GM12878 (cell line): ENCODE data around the gene FYB1. TPM values are rescaled to one million over a fixed set of nuclear protein-coding genes. Genes with fewer than 3 reads are reported as not detected.

Source experiments
- ATAC-seq: fragments of 200-7000 bp; cut with Tn5 transposase; 3 replicates; pipeline ENCODE4 v1.9.1; 2020; ENCODE audit warnings: mild to moderate bottlenecking, moderate library complexity
- BruUV-seq: library from RNA; stranded (reverse); fragments of 400-500 nt; replicated peaks from 2 replicates; lab custom pipeline; 2021; lab: Mats Ljungman, UMichigan
- CTCF ChIA-PET: fragments of 300-600 bp; sonication (Branson Sonifier 250); formaldehyde crosslinking; extraction: SDS; loops from one replicate; lab custom pipeline; 2021; ENCODE audit warnings: inconsistent platforms; lab: Yijun Ruan, JAX
- POLR2A ChIA-PET: fragments of 350-600 bp; formaldehyde crosslinking; extraction: SDS; loops from one replicate; lab custom pipeline; 2021; ENCODE audit warnings: inconsistent platforms; lab: Charles Lee
- RAD21 ChIA-PET: fragments of 300-600 bp; sonication (Branson Sonifier 250); formaldehyde crosslinking; loops from one replicate; lab custom pipeline; 2023; ENCODE audit warnings: antibody characterized with exemption; ENCODE audit not compliant: unreplicated experiment; lab: Charles Lee
- SMC1A ChIA-PET: fragments of 300-600 bp; sonication (Branson Sonifier 250); formaldehyde crosslinking; loops from one replicate; lab custom pipeline; 2023; ENCODE audit not compliant: unreplicated experiment, uncharacterized antibody; lab: Charles Lee
- DNase-seq: peaks from one replicate; pipeline ENCODE4 v3.0.0-alpha.2; 2011; ENCODE audit warnings: low read depth, low spot score
- FAIRE-seq: peaks from 3 replicates; lab custom pipeline; 2011; peaks lifted over from hg19 to GRCh38; lab: Jason Lieb, UNC
- H2AFZ ChIP-seq: 2 replicates; pipeline ENCODE4 v1.6.0; 2011; ENCODE audit warnings: low read depth, low read length, control low read depth; ENCODE audit not compliant: control insufficient read depth
- H3K27ac ChIP-seq: 2 replicates; pipeline ENCODE4 v1.5.1; 2011; ENCODE audit warnings: control low read depth; ENCODE audit not compliant: control insufficient read depth, insufficient read depth
- H3K27me3 ChIP-seq, 2 experiments: replicated peaks in 1 of 2; 2 replicates each; pipeline versions ENCODE4 v1.6.0 to v1.6.1; 2011; ENCODE audit warnings: low read length in 1 of 2; ENCODE audit not compliant: control insufficient read depth in 2 of 2, insufficient read depth in 2 of 2
- H3K36me3 ChIP-seq, 2 experiments: 2 replicates each; pipeline ENCODE4 v1.5.1; 2011; ENCODE audit warnings: low read length in 1 of 2; ENCODE audit not compliant: control insufficient read depth in 2 of 2, insufficient read depth in 2 of 2
- H3K4me1 ChIP-seq: 2 replicates; pipeline ENCODE4 v1.6.1; 2011; ENCODE audit warnings: mild to moderate bottlenecking, low read length, moderate library complexity, mixed read lengths; ENCODE audit not compliant: control insufficient read depth, insufficient read depth
- H3K4me2 ChIP-seq: 2 replicates; pipeline ENCODE4 v1.6.0; 2011; ENCODE audit warnings: control low read depth; ENCODE audit not compliant: control insufficient read depth, insufficient read depth
- H3K4me3 ChIP-seq: fragments of 200-600 bp; sonication (generic); 2 replicates; pipeline ENCODE4 v1.5.1; 2016
- H3K79me2 ChIP-seq: 2 replicates; pipeline ENCODE4 v1.6.0; 2011; ENCODE audit warnings: low read length; ENCODE audit not compliant: control insufficient read depth, insufficient read depth
- H3K9ac ChIP-seq: 2 replicates; pipeline ENCODE4 v1.8.0; 2011; ENCODE audit warnings: low read length, control low read depth, mixed read lengths; ENCODE audit not compliant: control insufficient read depth, insufficient read depth
- H3K9me3 ChIP-seq: replicated peaks from 3 replicates; pipeline ENCODE4 v1.5.1; 2011; ENCODE audit warnings: mild to moderate bottlenecking, low read length; ENCODE audit not compliant: control insufficient read depth, insufficient read depth
- H4K20me1 ChIP-seq: 2 replicates; pipeline ENCODE4 v1.6.0; 2011; ENCODE audit not compliant: control insufficient read depth, insufficient read depth
- CHD1 ChIP-seq: IDR thresholded peaks from 2 replicates; pipeline ENCODE4 v1.6.1; 2012; ENCODE audit warnings: low read depth, low read length, improper control_type of control experiment
- E4F1 ChIP-seq: fragments of 450-650 bp; IDR thresholded peaks from 2 replicates; pipeline ENCODE4 v1.6.1; 2018; ENCODE audit warnings: borderline replicate concordance, mild to moderate bottlenecking; ENCODE audit not compliant: partially characterized antibody
- FOXK2 ChIP-seq: fragments of 450-650 bp; IDR thresholded peaks from 2 replicates; pipeline ENCODE4 v1.6.1; 2017; ENCODE audit warnings: mild to moderate bottlenecking, moderate library complexity
- KAT2A ChIP-seq: conservative IDR thresholded peaks from 2 replicates; pipeline ENCODE4 v1.6.1; 2011; ENCODE audit warnings: low read depth, low read length; ENCODE audit not compliant: control insufficient read depth
- PAX8 ChIP-seq: fragments of 450-650 bp; IDR thresholded peaks from 2 replicates; pipeline ENCODE4 v1.6.1; 2017; ENCODE audit warnings: mild to moderate bottlenecking, moderate library complexity
- POLR2AphosphoS5 ChIP-seq: IDR thresholded peaks from 2 replicates; pipeline ENCODE4 v1.6.1; 2011; ENCODE audit warnings: mild to moderate bottlenecking, low read length, inconsistent platforms
- SMAD1 ChIP-seq: fragments of 450-650 bp; IDR thresholded peaks from 2 replicates; pipeline ENCODE4 v1.6.1; 2018; ENCODE audit warnings: mild to moderate bottlenecking, low read depth; ENCODE audit not compliant: partially characterized antibody
- SMC3 ChIP-seq: IDR thresholded peaks from 2 replicates; pipeline ENCODE4 v1.6.1; 2011; ENCODE audit warnings: low read length, improper control_type of control experiment, borderline replicate concordance
- TCF12 ChIP-seq: IDR thresholded peaks from 2 replicates; pipeline ENCODE4 v1.6.1; 2011; ENCODE audit warnings: low read depth, mild to moderate bottlenecking, low read length
- YY1 ChIP-seq: IDR thresholded peaks from 2 replicates; pipeline ENCODE4 v1.6.1; 2011; ENCODE audit warnings: low read depth, mild to moderate bottlenecking, low read length
- ZNF207 ChIP-seq: fragments of 450-650 bp; IDR thresholded peaks from 2 replicates; pipeline ENCODE4 v1.6.1; 2014; ENCODE audit warnings: antibody characterized with exemption, mild to moderate bottlenecking, borderline replicate concordance
- ZNF687 ChIP-seq: fragments of 450-650 bp; IDR thresholded peaks from 2 replicates; pipeline ENCODE4 v1.6.1; 2017; ENCODE audit warnings: mild to moderate bottlenecking, moderate library complexity
- WGBS: methylation state at CpG from one replicate; pipeline ENCODE4 v1.1.6; 2016; ENCODE audit warnings: low lambda C conversion rate; ENCODE audit not compliant: insufficient replicate concordance, insufficient coverage; ENCODE audit errors: missing lambda C conversion rate; 5-methylcytosine and 5-hydroxymethylcytosine counted together
- in situ Hi-C: fragments of 300-500 bp; cut with MboI; formaldehyde crosslinking; loops from 9 replicates; pipeline ENCODE4 v1.14.3; 2018; ENCODE audit warnings: mixed read lengths
- intact Hi-C: fragments of 100-400 bp; cut with micrococcal nuclease; formaldehyde crosslinking; loops from one replicate; pipeline ENCODE4 v1.14.2; 2022; ENCODE audit not compliant: unreplicated experiment
- polyA plus RNA-seq, 11 experiments: library from polyadenylated mRNA; depleted of rRNA in 4 of 11; unstranded in 6 of 11; stranded (reverse) in 5 of 11; fragments of >200 nt; fragmentation: Nextera tagmentation in 4 of 11; fragmentation: Illumina TruSeq in 1 of 11; extraction: Ambion mirVana in 4 of 11; extraction: Trizol in 1 of 11; gene quantifications; 1 replicate in 1 of 11; 2 replicates in 10 of 11; pipeline versions ENCODE4 v1.2.1 to v1.2.3, GENCODE V29; 2011 to 2016; ENCODE audit warnings: inconsistent platforms in 2 of 11, missing spikeins in 2 of 11, low read depth in 1 of 11
- total RNA-seq, 4 experiments: library from RNA; depleted of rRNA in 3 of 4; stranded (reverse); fragments of >200 nt in 3 of 4; fragmentation: Illumina TruSeq in 1 of 4; extraction: Trizol in 1 of 4; gene quantifications; 2 replicates each; pipeline versions ENCODE4 v1.2.1 to v1.2.3, GENCODE V29; 2013 to 2021
- TF ChIP-seq, protein P1 (sequence below): fragments of 450-650 bp; IDR thresholded peaks from 2 replicates; pipeline ENCODE4 v1.6.1; 2016; ENCODE audit warnings: mild to moderate bottlenecking
- TF ChIP-seq, protein P2 (sequence below), 3 experiments: IDR thresholded peaks in 2 of 3; conservative IDR thresholded peaks in 1 of 3; 2 replicates each; pipeline ENCODE4 v1.5.1; 2011; ENCODE audit warnings: low read depth in 3 of 3, low read length in 3 of 3, mild to moderate bottlenecking in 3 of 3, control low read depth in 2 of 3, moderate library complexity in 2 of 3, inconsistent platforms in 1 of 3, mixed read lengths in 1 of 3; ENCODE audit not compliant: control insufficient read depth in 2 of 3, insufficient read depth in 1 of 3; ENCODE audit errors: extremely low read depth in 1 of 3

Gene FYB1
- total and polyA plus RNA-seq, 10 of the 15 experiments (the other 5 are each of a cell fraction or from before 2014, with no cell fraction given): 0.06 to 4.3 (median 0.25) TPM; not detected in 2

DNA sequence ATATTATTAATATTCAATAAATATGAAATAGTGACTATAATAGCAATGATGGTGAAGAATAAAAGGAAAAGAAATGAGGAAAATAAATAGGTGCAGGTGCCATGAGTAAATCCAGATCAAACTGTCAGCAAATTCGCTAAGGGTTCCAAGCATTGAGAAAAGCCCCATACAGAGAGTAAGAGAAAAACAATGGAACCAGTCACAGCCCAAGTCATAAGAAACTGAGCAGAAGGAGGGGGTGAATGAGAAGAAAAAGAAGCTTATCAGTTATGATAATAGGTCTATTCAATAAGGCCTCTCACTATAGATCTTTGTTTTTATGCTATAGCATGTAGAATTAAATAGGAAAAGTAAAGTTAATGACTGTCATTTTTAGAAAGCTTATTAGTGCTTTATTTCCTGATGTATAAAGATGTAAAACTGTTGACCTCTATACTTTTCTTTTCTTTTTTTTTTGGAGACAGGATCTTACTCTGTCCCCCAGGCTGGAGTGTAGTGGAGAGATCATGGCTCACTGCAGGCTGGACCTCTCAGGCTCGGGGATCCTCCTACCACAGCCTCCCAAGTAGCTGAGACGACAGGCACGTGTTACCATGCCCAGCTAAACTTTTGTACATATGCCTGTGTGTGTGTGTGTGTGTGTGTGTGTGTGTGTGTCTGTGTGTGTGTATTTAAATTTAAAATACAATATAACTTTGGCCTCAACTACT is 72.4 kb downstream of the FYB1 start:
- H3K27ac ChIP-seq: no peak overlapping the region
- SMC1A ChIA-PET: interaction anchor here (0.5 to 1.4 kb wide), 4 partner anchors 26 to 401 kb away, joined by 3 to 7 read pairs (median 4); no protein-coding TSS in a partner anchor
- WGBS: 39% methylated on average over 4 of the region's 4 CpGs
- in situ Hi-C loops: no loop called here
- no peaks in the 10 kb centered on the region for H3K9me3 ChIP-seq
- H3K9ac ChIP-seq: no peak overlapping the region
- POLR2A ChIA-PET: no interaction called here
- H3K36me3 ChIP-seq: no peaks in the 10 kb centered on the region
- no peak overlapping the region for H3K4me2 ChIP-seq
- H4K20me1 ChIP-seq: no peaks in the 10 kb centered on the region
- intact Hi-C loops: no loop called here
- CTCF ChIA-PET: interaction anchor here (0.7 to 1.8 kb wide), 5 partner anchors 21 to 229 kb away, joined by 3 to 6 read pairs (median 3); no protein-coding TSS in a partner anchor
- H2AFZ ChIP-seq: no peak overlapping the region
- no peak for DNase-seq
- no peak for ATAC-seq
- H3K4me3 ChIP-seq: no peak overlapping the region
- no TSS peak for BruUV-seq
- H3K79me2 ChIP-seq: no peaks in the 10 kb centered on the region
- no peaks in the 10 kb centered on the region for H3K4me1 ChIP-seq
- H3K27me3 ChIP-seq: no peaks in the 10 kb centered on the region
- RAD21 ChIA-PET: interaction anchor here (0.7 to 1.0 kb wide), 5 partner anchors 66 to 1545 kb away, joined by 3 to 6 read pairs (median 3); no protein-coding TSS in a partner anchor
- FAIRE-seq: no peak
- no peak for TF ChIP-seq POLR2AphosphoS5
- TF ChIP-seq, protein P1, sequence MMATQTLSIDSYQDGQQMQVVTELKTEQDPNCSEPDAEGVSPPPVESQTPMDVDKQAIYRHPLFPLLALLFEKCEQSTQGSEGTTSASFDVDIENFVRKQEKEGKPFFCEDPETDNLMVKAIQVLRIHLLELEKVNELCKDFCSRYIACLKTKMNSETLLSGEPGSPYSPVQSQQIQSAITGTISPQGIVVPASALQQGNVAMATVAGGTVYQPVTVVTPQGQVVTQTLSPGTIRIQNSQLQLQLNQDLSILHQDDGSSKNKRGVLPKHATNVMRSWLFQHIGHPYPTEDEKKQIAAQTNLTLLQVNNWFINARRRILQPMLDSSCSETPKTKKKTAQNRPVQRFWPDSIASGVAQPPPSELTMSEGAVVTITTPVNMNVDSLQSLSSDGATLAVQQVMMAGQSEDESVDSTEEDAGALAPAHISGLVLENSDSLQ: no peak
- no peak for TF ChIP-seq YY1
- TF ChIP-seq, protein P2, sequence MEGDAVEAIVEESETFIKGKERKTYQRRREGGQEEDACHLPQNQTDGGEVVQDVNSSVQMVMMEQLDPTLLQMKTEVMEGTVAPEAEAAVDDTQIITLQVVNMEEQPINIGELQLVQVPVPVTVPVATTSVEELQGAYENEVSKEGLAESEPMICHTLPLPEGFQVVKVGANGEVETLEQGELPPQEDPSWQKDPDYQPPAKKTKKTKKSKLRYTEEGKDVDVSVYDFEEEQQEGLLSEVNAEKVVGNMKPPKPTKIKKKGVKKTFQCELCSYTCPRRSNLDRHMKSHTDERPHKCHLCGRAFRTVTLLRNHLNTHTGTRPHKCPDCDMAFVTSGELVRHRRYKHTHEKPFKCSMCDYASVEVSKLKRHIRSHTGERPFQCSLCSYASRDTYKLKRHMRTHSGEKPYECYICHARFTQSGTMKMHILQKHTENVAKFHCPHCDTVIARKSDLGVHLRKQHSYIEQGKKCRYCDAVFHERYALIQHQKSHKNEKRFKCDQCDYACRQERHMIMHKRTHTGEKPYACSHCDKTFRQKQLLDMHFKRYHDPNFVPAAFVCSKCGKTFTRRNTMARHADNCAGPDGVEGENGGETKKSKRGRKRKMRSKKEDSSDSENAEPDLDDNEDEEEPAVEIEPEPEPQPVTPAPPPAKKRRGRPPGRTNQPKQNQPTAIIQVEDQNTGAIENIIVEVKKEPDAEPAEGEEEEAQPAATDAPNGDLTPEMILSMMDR (IDR thresholded peaks at IDR 0.05 in 2 of 3, conservative IDR thresholded peaks at IDR 0.05 in 1 of 3; ENCODE audit: control insufficient read depth in 2 of 3, extremely low read depth in 1 of 3, insufficient read depth in 1 of 3, low read depth in 3 of 3, low read length in 3 of 3): no peak
- TF ChIP-seq TCF12: no peak
- TF ChIP-seq PAX8: no peak
- no peak for TF ChIP-seq E4F1
- no peak for TF ChIP-seq KAT2A
- no peak for TF ChIP-seq ZNF207
- no peak for TF ChIP-seq SMC3
- no peak for TF ChIP-seq ZNF687
- TF ChIP-seq CHD1: no peak
- TF ChIP-seq SMAD1: no peak
- TF ChIP-seq FOXK2: no peak
